ENCODE results near the gene TRIM75. TPM values are rescaled to one million over a fixed set of nuclear protein-coding genes. Genes with fewer than 3 reads are reported as not detected.
A peak's percentile ranks its signal among the peaks of the same experiment; 100 is the strongest.
"Not testable (repeated sequence)": the region's sequence is repeated elsewhere in the genome, so short reads cannot be mapped to it uniquely, and the experiment has no call there.

The TRIM75 gene
- total RNA-seq, 1 donor: not detected

DNA sequence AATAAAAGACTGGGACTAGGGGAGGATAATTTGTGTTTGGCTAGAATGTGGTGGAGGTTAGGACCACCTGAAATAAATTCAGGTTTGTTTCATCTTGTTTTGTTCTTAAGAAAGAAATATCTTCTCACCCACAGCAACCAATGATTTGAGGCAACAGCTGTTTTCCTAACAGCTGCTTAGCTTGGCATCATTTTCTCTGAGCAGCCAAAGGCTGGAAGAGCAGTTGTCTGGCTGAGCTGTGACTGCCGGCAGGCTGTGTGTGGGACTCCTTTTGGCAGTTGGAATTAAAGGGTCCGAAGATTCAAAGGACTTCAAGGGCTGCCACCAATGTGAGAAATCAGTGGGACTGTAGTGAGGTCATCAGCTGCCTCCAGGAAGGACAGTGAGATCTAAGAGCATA lies 5.0 kb downstream of the TRIM75 start:
- H4K20me1 ChIP-seq (ENCODE audit: insufficient read depth, low read length): no peaks in the 10 kb centered on the region
- H3K4me2 ChIP-seq (ENCODE audit: insufficient read depth, low read length): no peak overlapping the region
- no peak for DNase-seq (ENCODE audit: insufficient read length, low spot score, missing footprints)
- TF ChIP-seq, protein P1, sequence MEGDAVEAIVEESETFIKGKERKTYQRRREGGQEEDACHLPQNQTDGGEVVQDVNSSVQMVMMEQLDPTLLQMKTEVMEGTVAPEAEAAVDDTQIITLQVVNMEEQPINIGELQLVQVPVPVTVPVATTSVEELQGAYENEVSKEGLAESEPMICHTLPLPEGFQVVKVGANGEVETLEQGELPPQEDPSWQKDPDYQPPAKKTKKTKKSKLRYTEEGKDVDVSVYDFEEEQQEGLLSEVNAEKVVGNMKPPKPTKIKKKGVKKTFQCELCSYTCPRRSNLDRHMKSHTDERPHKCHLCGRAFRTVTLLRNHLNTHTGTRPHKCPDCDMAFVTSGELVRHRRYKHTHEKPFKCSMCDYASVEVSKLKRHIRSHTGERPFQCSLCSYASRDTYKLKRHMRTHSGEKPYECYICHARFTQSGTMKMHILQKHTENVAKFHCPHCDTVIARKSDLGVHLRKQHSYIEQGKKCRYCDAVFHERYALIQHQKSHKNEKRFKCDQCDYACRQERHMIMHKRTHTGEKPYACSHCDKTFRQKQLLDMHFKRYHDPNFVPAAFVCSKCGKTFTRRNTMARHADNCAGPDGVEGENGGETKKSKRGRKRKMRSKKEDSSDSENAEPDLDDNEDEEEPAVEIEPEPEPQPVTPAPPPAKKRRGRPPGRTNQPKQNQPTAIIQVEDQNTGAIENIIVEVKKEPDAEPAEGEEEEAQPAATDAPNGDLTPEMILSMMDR (IDR thresholded peaks at IDR 0.05; ENCODE audit: extremely low read depth, low read depth, low read length): no peak
- H3K9me3 ChIP-seq (ENCODE audit: low read depth, low read length): no peaks in the 10 kb centered on the region
- H3K79me2 ChIP-seq (ENCODE audit: insufficient read depth, low read length): no peaks in the 10 kb centered on the region
- no peak overlapping the region for H2AFZ ChIP-seq (ENCODE audit: low read length)
- H3K27ac ChIP-seq (ENCODE audit: low read depth, low read length): no peak overlapping the region
- no peaks in the 10 kb centered on the region for H3K4me1 ChIP-seq (ENCODE audit: insufficient read depth, low read length)
- no peaks in the 10 kb centered on the region for H3K27me3 ChIP-seq (ENCODE audit: insufficient read depth, low read length)
- no peaks in the 10 kb centered on the region for H3K36me3 ChIP-seq (ENCODE audit: insufficient read depth, low read length)
- H3K4me3 ChIP-seq (ENCODE audit: insufficient read depth, low read length): no peak overlapping the region

DNA sequence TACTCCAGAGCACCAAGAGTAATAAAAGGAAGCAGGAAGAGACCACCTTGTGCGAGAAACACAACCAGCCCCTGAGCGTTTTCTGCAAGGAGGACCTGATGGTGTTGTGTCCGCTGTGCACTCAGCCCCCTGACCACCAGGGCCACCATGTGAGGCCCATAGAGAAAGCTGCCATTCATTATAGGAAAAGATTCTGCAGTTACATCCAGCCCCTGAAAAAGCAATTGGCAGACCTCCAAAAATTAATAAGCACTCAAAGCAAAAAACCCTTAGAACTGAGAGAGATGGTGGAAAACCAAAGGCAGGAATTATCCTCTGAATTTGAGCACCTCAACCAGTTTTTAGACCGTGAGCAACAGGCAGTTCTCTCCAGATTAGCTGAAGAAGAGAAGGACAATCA lies 5.7 kb downstream of the TRIM75 start:
- no peaks in the 10 kb centered on the region for H3K9me3 ChIP-seq (ENCODE audit: low read depth, low read length)
- H4K20me1 ChIP-seq (ENCODE audit: insufficient read depth, low read length): no peaks in the 10 kb centered on the region
- TF ChIP-seq, protein P1 (IDR thresholded peaks at IDR 0.05; ENCODE audit: extremely low read depth, low read depth, low read length): no peak
- no peak for DNase-seq (ENCODE audit: insufficient read length, low spot score, missing footprints)
- no peak overlapping the region for H3K4me3 ChIP-seq (ENCODE audit: insufficient read depth, low read length)
- no peak overlapping the region for H2AFZ ChIP-seq (ENCODE audit: low read length)
- H3K4me2 ChIP-seq (ENCODE audit: insufficient read depth, low read length): no peak overlapping the region
- no peaks in the 10 kb centered on the region for H3K4me1 ChIP-seq (ENCODE audit: insufficient read depth, low read length)
- H3K27ac ChIP-seq (ENCODE audit: low read depth, low read length): no peak overlapping the region
- no peaks in the 10 kb centered on the region for H3K79me2 ChIP-seq (ENCODE audit: insufficient read depth, low read length)
- no peaks in the 10 kb centered on the region for H3K36me3 ChIP-seq (ENCODE audit: insufficient read depth, low read length)
- no peaks in the 10 kb centered on the region for H3K27me3 ChIP-seq (ENCODE audit: insufficient read depth, low read length)

DNA sequence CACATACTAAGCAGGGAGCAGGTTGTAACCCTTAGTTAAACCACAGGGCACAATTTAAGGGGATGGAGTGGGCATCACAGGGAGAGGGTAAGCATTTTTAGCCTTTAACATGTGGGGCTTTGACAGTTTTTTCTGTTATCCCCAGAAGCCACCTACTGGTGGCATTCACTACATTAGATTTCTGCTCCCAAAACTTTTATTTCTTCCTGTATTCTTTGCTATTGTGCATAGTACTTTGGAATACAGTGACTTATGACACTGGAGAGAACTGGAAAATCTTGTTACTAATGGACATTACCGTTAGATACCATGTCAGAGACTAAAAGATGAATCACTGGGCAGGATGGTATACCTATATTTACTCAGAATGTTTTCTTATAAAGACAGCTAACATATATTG lies 7.3 kb downstream of the TRIM75 start:
- H3K4me2 ChIP-seq (ENCODE audit: insufficient read depth, low read length): no peak overlapping the region
- no peak for DNase-seq (ENCODE audit: insufficient read length, low spot score, missing footprints)
- H2AFZ ChIP-seq (ENCODE audit: low read length): peak overlapping the region; percentile 15
- TF ChIP-seq, protein P1 (IDR thresholded peaks at IDR 0.05; ENCODE audit: extremely low read depth, low read depth, low read length): peak; percentile 12
- no peak overlapping the region for H3K27ac ChIP-seq (ENCODE audit: low read depth, low read length)
- H3K4me1 ChIP-seq (ENCODE audit: insufficient read depth, low read length): no peaks in the 10 kb centered on the region
- H3K27me3 ChIP-seq (ENCODE audit: insufficient read depth, low read length): no peaks in the 10 kb centered on the region
- no peaks in the 10 kb centered on the region for H3K36me3 ChIP-seq (ENCODE audit: insufficient read depth, low read length)
- no peak overlapping the region for H3K4me3 ChIP-seq (ENCODE audit: insufficient read depth, low read length)
- no peaks in the 10 kb centered on the region for H3K9me3 ChIP-seq (ENCODE audit: low read depth, low read length)
- H3K79me2 ChIP-seq (ENCODE audit: insufficient read depth, low read length): no peaks in the 10 kb centered on the region
- no peaks in the 10 kb centered on the region for H4K20me1 ChIP-seq (ENCODE audit: insufficient read depth, low read length)

DNA sequence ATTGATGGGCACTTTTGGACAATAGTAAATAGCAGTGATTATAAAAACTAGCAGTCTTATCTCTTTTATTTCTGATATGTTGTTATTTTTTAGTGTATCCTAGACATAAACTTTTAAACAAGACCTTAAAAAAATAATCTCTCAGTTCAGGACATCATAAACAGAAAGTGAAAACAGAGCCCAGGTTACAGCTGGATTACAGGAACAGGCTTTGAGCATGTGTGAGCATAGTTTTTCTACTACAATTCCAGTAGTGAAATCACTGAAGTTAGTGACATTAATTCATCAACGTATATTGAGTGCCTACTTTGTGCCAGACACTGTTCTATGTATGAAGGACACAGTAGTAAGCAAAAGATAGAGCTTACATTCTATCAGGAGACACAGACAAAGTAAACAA lies 16.9 kb downstream of the TRIM75 start:
- no peak overlapping the region for H3K4me2 ChIP-seq (ENCODE audit: insufficient read depth, low read length)
- H3K4me1 ChIP-seq (ENCODE audit: insufficient read depth, low read length): no peaks in the 10 kb centered on the region
- peak; percentile 9 for DNase-seq (ENCODE audit: insufficient read length, low spot score, missing footprints)
- no peaks in the 10 kb centered on the region for H3K27me3 ChIP-seq (ENCODE audit: insufficient read depth, low read length)
- H4K20me1 ChIP-seq (ENCODE audit: insufficient read depth, low read length): no peaks in the 10 kb centered on the region
- no peak overlapping the region for H3K4me3 ChIP-seq (ENCODE audit: insufficient read depth, low read length)
- H3K36me3 ChIP-seq (ENCODE audit: insufficient read depth, low read length): no peaks in the 10 kb centered on the region
- no peak overlapping the region for H2AFZ ChIP-seq (ENCODE audit: low read length)
- H3K9me3 ChIP-seq (ENCODE audit: low read depth, low read length): no peaks in the 10 kb centered on the region
- H3K79me2 ChIP-seq (ENCODE audit: insufficient read depth, low read length): no peaks in the 10 kb centered on the region
- no peak overlapping the region for H3K27ac ChIP-seq (ENCODE audit: low read depth, low read length)
- TF ChIP-seq, protein P1 (IDR thresholded peaks at IDR 0.05; ENCODE audit: extremely low read depth, low read depth, low read length): no peak

DNA sequence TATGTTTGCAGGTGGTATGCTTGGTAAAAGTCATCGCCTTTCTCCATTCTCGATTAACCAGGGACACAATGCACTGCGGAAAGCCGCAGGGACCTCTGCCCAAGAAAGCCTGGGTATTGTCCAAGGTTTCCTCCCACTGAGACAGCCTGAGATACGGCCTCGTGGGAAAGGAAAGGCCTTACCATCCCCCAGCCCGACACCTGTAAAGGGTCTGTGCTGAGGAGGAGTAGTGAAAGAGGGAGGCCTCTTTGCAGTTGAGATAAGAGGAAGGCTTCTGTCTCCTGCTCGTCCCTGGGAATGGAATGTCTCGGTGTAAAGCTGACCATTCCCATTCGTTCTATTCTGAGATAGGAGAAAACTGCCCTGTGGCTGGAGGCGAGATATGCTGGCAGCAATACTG lies 19.7 kb downstream of the TRIM75 start:
- not testable (repeated sequence) for DNase-seq (ENCODE audit: insufficient read length, low spot score, missing footprints); H3K27ac ChIP-seq (ENCODE audit: low read depth, low read length); H3K79me2 ChIP-seq (ENCODE audit: insufficient read depth, low read length); H3K36me3 ChIP-seq (ENCODE audit: insufficient read depth, low read length); H3K9me3 ChIP-seq (ENCODE audit: low read depth, low read length); H3K27me3 ChIP-seq (ENCODE audit: insufficient read depth, low read length); H3K4me3 ChIP-seq (ENCODE audit: insufficient read depth, low read length); H3K4me2 ChIP-seq (ENCODE audit: insufficient read depth, low read length); H3K4me1 ChIP-seq (ENCODE audit: insufficient read depth, low read length); H2AFZ ChIP-seq (ENCODE audit: low read length); H4K20me1 ChIP-seq (ENCODE audit: insufficient read depth, low read length)
